Activated naive CD4-positive, alpha-beta T cell treated with anti-CD3 and anti-CD28 coated beads, Interleukin-2, amount 50 U/mL, for 24 hours (primary cell): Measurements from ENCODE around the gene ZKSCAN5.
A peak's percentile ranks its signal among the peaks of the same experiment; 100 is the strongest.
"Not testable (repeated sequence)": the region's sequence is repeated elsewhere in the genome, so short reads cannot be mapped to it uniquely, and the experiment has no call there.

Experiments
- H3K27ac Mint-ChIP-seq: one replicate; pipeline ENCODE4 v1.8.0; 2021; ENCODE audit warnings: mild to moderate bottlenecking, mixed read lengths
- H3K27me3 Mint-ChIP-seq: one replicate; pipeline ENCODE4 v1.8.0; 2021; ENCODE audit warnings: mixed read lengths
- H3K36me3 Mint-ChIP-seq: one replicate; pipeline ENCODE4 v1.8.0; 2021; ENCODE audit warnings: mixed read lengths
- H3K4me1 Mint-ChIP-seq: one replicate; pipeline ENCODE4 v1.8.0; 2021; ENCODE audit warnings: mixed read lengths
- H3K4me3 Mint-ChIP-seq: one replicate; pipeline ENCODE4 v1.8.0; 2021; ENCODE audit warnings: mild to moderate bottlenecking, mixed read lengths
- H3K9me3 Mint-ChIP-seq: one replicate; pipeline ENCODE4 v1.8.0; 2021; ENCODE audit warnings: mixed read lengths

The ZKSCAN5 gene

DNA sequence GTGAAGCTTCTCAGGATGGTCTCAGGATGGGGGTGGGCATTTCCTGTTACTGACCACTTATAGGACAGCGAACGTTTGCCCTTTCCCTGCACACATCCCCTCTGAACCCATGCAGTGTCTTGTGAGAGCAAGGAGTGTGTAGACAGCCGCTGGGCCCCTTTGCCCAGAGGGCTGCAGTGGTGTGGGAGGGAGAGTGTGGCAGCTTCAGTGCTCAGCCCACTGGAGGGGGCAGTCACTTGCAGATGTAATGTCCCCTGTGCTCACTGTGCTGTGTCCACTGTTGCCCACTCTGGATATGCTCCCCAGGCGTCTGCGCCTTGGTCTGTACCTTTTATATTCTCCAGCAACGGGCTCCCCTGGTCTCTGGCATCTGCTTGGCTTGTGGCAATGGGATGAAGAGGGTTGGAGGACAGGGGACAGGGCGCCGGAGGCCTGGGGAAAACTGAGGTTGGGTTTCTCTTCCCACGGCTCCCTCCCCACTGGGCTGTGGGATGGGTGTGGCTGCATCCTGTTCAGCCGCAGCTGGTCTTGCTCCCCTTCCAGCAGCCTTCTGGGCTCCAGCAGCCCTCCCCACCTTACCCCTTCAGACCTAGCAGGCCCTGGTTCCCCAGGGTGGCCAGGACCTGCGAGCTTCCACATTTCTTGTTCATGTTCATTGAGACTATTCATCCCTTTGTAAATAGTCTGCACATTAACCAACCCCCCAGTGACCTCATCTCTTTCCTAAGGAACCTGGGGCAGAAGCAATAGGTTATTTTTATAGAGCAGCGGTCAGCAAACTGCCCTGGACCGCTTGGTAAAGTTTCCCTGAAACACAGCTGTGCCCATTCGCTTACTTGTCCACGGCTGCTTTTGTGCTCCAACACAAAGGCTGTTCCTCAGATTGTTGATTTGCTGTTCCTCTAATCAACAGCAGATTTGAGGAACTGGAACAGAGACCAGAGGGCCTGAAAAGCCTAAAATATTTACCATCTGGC, 25.7 kb upstream of the ZKSCAN5 start:
- H3K4me3 Mint-ChIP-seq = no peak overlapping the region
- H3K4me1 Mint-ChIP-seq = peaks cover 33% of the 10 kb centered on the region
- H3K27ac Mint-ChIP-seq = peak overlapping the region; percentile 90
- peaks cover 2% of the 10 kb centered on the region for H3K36me3 Mint-ChIP-seq
- H3K9me3 Mint-ChIP-seq = no peaks in the 10 kb centered on the region
- H3K27me3 Mint-ChIP-seq = no peaks in the 10 kb centered on the region

GRCh38 chr7:99485094-99485493, 19.4 kb upstream of the ZKSCAN5 start:
- Mint-ChIP-seq H3K4me1 (no peaks in the 10 kb centered on the region), H3K36me3 (peaks cover 4% of the 10 kb centered on the region), H3K9me3 (no peaks in the 10 kb centered on the region), H3K27ac (no peak overlapping the region), H3K4me3 (no peak overlapping the region), H3K27me3 (no peaks in the 10 kb centered on the region)

DNA sequence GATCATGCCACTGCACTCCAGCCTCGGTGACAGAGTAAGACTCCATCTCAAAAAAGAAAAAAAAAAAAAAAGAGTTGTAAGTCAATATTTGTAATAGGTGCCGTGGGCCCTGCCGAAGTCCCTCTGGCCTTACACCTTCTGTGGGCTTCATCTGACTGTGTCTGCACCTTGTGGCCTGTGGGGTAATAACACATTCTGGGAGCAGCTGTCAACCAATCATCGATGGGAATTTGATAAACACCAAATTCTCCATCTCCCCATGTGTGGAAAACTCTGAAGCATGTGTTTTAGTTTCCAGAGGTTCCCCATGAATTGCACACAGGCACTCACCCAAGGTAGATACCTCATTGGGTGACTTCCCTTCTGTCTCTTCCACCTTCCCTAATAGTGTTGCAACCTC, 15.2 kb upstream of the ZKSCAN5 start:
- no peaks in the 10 kb centered on the region for H3K4me1 Mint-ChIP-seq
- no peak overlapping the region for H3K4me3 Mint-ChIP-seq
- H3K36me3 Mint-ChIP-seq = peaks cover 22% of the 10 kb centered on the region

DNA sequence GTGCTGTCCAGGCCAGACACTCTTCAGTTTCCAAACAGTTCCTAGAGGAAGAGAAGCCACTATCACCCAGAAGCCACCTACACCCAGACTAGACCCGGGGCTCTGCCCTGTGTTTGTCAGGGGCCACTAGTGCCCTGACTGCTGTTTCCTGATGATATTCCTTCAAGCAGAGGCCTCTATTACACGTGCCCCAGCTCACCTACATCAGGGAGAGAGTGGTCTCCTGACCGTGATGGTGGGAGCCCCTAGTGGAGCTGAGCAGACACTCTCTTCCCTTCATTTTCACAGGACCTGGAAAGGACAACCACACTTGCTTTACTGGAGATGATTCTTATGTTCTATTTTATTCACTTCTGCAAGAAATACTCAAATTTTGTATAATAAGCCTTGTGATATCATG, 13.6 kb upstream of the ZKSCAN5 start:
- H3K9me3 Mint-ChIP-seq = no peaks in the 10 kb centered on the region
- H3K36me3 Mint-ChIP-seq = peaks cover 24% of the 10 kb centered on the region
- H3K4me3 Mint-ChIP-seq = no peak overlapping the region
- no peaks in the 10 kb centered on the region for H3K4me1 Mint-ChIP-seq
- H3K27me3 Mint-ChIP-seq = no peaks in the 10 kb centered on the region
- H3K27ac Mint-ChIP-seq = no peak overlapping the region

More for the DNA sequence above, 15.2 kb upstream of the ZKSCAN5 start:
- Mint-ChIP-seq H3K27ac (no peak overlapping the region), H3K9me3 (no peaks in the 10 kb centered on the region), H3K27me3 (no peaks in the 10 kb centered on the region)

DNA sequence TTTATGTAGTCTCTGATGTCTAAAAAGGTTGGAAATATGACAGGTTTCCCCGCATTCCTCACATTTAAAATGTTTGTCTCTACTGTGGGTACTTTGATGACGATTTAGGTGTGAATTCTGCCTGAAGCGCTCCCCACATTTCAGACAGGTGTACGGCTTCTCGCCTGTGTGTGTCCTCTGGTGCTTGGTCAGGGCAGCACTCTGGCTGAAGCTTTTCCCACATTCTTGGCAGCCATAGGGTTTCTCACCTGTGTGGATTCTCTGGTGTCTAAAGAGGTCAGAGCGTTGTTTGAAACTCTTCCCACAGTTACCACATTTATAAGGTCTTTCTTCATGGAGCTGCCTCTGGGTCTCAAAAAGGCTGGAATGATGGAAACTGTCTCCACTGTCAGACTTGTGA, 10.6 kb upstream of the ZKSCAN5 start:
- H3K9me3 Mint-ChIP-seq = no peaks in the 10 kb centered on the region
- peaks cover 34% of the 10 kb centered on the region for H3K36me3 Mint-ChIP-seq
- H3K4me1 Mint-ChIP-seq = peaks cover 21% of the 10 kb centered on the region
- no peaks in the 10 kb centered on the region for H3K27me3 Mint-ChIP-seq
- no peak overlapping the region for H3K4me3 Mint-ChIP-seq
- no peak overlapping the region for H3K27ac Mint-ChIP-seq

- Mint-ChIP-seq H3K27me3 (no peaks in the 10 kb centered on the region), H3K4me1 (peaks cover 26% of the 10 kb centered on the region), H3K36me3 (peaks cover 27% of the 10 kb centered on the region), H3K9me3 (no peaks in the 10 kb centered on the region), H3K4me3 (peak overlapping the region; percentile 99), H3K27ac (peak overlapping the region; percentile 82)
These were observed 6.5 kb upstream of the ZKSCAN5 start for GRCh38 chr7:99497766-99498545.

DNA sequence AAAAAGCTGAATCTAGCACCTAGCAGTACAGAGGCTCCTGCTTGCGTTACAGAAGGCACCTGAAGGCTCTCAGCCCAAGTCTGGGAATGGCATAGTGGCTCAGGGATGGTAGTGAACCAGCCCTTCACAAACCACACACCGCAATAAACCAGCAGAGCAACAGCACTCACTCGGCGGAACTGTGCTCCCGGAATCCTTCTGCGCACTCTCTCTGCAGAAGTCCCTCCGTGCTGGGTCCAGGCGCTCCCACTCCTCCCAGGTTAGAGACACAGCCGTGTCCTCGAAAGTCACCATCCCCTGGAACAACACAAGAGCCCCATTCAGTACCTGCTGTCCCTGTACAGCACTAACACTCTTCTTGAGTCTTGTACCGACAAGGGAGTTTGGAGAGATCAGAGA, 5.9 kb upstream of the ZKSCAN5 start:
- Mint-ChIP-seq H3K27ac (peak overlapping the region; percentile 47), H3K4me3 (peak overlapping the region; percentile 99)

DNA sequence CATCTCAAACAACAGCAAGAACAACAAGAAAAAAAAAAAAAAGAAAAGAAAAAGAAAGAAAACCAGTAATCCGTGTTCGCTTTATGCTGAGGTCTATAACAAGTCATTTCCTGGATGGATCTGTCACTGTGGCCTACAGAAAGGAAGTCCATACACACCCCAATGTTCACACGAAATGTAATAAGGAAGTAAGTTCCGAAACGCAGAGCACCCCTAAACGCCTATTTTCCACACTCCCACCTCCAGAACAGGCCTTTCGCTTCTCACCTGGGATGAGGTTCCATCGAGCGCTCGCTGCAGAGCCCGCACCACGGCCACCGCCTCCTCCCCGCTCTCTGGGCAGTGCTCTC, 5.1 kb upstream of the ZKSCAN5 start:
- Mint-ChIP-seq H3K4me1 (peaks cover 26% of the 10 kb centered on the region), H3K4me3 (peak overlapping the region; percentile 99), H3K27ac (peak overlapping the region; percentile 99), H3K9me3 (no peaks in the 10 kb centered on the region), H3K36me3 (peaks cover 13% of the 10 kb centered on the region), H3K27me3 (no peaks in the 10 kb centered on the region)

More for the DNA sequence above, 5.9 kb upstream of the ZKSCAN5 start:
- Mint-ChIP-seq H3K9me3 (no peaks in the 10 kb centered on the region), H3K4me1 (peaks cover 26% of the 10 kb centered on the region), H3K36me3 (peaks cover 21% of the 10 kb centered on the region), H3K27me3 (no peaks in the 10 kb centered on the region)

DNA sequence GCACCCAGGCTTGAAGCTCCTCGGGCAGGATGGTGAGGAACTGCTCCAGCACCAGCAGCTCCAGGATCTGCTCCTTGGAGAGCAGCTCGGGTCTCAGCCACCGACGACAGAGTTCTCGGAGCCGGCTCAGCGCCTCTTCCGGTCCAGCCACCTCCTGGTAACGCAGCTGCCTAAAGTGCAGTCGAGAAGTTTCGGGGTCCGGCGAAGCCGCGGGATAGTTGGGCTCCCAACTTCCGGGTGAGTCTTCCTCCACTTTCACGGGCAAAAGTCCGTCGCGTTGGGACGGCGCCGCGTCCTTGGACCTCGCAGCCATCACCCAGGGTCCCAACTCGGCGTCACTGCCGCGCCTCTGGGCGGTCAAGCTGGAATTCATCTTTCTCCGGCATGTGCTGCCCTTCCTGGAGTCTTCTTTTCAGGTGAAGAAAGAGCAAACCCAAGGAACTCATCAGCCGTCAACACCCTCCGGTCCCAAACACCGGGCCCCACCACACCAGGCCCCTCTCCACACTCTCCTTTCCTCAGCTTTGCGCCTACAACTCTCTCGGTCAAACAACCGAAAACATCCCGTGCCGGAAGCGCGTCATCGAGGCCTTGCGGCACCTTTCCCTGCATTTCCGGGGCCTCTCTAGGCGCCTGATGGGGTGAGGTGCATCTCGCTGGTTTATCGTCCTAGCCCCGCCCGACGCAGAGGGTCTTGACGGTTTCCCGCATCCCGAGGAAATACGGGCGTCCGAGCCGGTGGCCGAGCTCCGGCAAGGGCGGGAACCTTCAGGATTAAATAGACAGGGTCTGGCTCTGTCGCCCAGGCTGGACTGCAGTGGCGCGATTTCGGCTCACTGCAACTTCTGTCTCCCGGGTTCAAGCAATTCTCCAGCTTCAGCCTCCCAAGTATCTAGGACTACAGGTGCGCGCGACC, 4.5 kb upstream of the ZKSCAN5 start, which contains the start of gene ZNF394:
Gene ZNF394, minus strand, starts transcription at position 561 of the 916 bp plus-strand sequence. Its CDS starts 188 bp downstream, at position 373.
- Mint-ChIP-seq H3K4me3 (peak within 1 kb of the TSS; percentile 99), H3K36me3 (peaks cover 12% of the 10 kb centered on the region), H3K27ac (peak within 1 kb of the TSS; percentile 99), H3K9me3 (no peaks in the 10 kb centered on the region), H3K4me1 (peaks cover 26% of the 10 kb centered on the region), H3K27me3 (no peaks in the 10 kb centered on the region)

GRCh38 chr7:99500637-99501009, 3.8 kb upstream of the ZKSCAN5 start:
- Mint-ChIP-seq H3K9me3 (no peaks in the 10 kb centered on the region), H3K4me3 (peak overlapping the region; percentile 99), H3K27ac (peak overlapping the region; percentile 99), H3K36me3 (peaks cover 12% of the 10 kb centered on the region), H3K27me3 (no peaks in the 10 kb centered on the region), H3K4me1 (peaks cover 29% of the 10 kb centered on the region)

GRCh38 chr7:99501236-99501635, 3.2 kb upstream of the ZKSCAN5 start:
- H3K9me3 Mint-ChIP-seq, H3K27me3 Mint-ChIP-seq, H3K36me3 Mint-ChIP-seq: not testable (repeated sequence)
- Mint-ChIP-seq H3K4me3 (peak overlapping the region; percentile 99), H3K27ac (peak overlapping the region; percentile 15), H3K4me1 (peaks cover 33% of the 10 kb centered on the region)

- peaks cover 2% of the 10 kb centered on the region for H3K36me3 Mint-ChIP-seq
- H3K4me3 Mint-ChIP-seq = peak overlapping the region; percentile 98
- H3K4me1 Mint-ChIP-seq = peaks cover 22% of the 10 kb centered on the region
- peak overlapping the region; percentile 98 for H3K27ac Mint-ChIP-seq
- H3K27me3 Mint-ChIP-seq = no peaks in the 10 kb centered on the region
- no peaks in the 10 kb centered on the region for H3K9me3 Mint-ChIP-seq
These were observed 220 bp upstream of the ZKSCAN5 start for GRCh38 chr7:99504281-99504602.

DNA sequence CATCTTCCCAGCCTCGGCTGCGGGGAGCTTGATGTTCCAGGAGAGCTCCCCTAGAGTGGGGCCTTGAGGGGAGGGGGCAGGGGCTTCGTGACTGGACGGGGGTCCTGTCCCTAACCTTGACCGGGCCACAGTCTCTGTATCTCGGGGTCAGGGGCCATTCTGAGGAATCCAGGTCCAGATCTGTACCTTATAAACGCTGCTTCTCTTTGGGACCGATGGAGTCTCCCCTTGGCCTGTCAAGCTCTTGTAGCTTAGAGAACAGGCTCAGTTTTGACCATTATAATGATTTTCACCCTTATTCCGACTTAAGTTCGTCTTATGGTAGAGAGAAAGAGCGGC, 831 bp downstream of the ZKSCAN5 start:
- H3K27me3 Mint-ChIP-seq = no peaks in the 10 kb centered on the region
- H3K4me3 Mint-ChIP-seq = peak overlapping the region; percentile 98
- no peaks in the 10 kb centered on the region for H3K9me3 Mint-ChIP-seq
- peaks cover 22% of the 10 kb centered on the region for H3K4me1 Mint-ChIP-seq
- no peaks in the 10 kb centered on the region for H3K36me3 Mint-ChIP-seq
- H3K27ac Mint-ChIP-seq = peak overlapping the region; percentile 98

- H3K9me3 Mint-ChIP-seq = no peaks in the 10 kb centered on the region
- no peak overlapping the region for H3K27ac Mint-ChIP-seq
- H3K4me1 Mint-ChIP-seq = peaks cover 15% of the 10 kb centered on the region
- peaks cover 16% of the 10 kb centered on the region for H3K36me3 Mint-ChIP-seq
- H3K27me3 Mint-ChIP-seq = no peaks in the 10 kb centered on the region
- no peak overlapping the region for H3K4me3 Mint-ChIP-seq
These were observed 9.6 kb downstream of the ZKSCAN5 start for GRCh38 chr7:99514050-99514449.

DNA sequence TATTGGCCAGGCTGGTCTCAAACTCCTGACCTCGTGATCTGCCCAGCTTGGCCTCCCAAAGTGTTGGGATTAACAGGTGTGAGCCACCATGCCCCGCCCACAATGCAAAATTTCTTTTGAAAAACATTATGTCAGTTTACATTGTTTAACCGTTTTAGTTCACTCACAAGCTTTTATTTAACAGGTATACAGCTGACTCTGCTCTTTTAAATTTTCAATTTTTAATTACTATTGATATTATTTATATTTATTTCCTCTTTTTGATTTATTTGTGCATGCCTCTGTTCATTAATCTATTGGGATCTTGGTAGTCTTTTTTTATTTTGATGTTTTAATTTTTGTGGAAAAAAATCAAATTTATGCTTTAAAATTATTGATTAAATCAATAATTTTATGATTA, 16.9 kb downstream of the ZKSCAN5 start:
- Mint-ChIP-seq H3K9me3 (no peaks in the 10 kb centered on the region), H3K4me1 (no peaks in the 10 kb centered on the region), H3K4me3 (no peak overlapping the region), H3K36me3 (peaks cover 16% of the 10 kb centered on the region), H3K27me3 (no peaks in the 10 kb centered on the region), H3K27ac (no peak overlapping the region)
